Endothelial cell of umbilical vein (primary cell): Measurements from ENCODE around the gene NUAK1. TPM values are rescaled to one million over a fixed set of nuclear protein-coding genes. Genes with fewer than 3 reads are reported as not detected.

ENCODE experiments used
- BruUV-seq: library from RNA; stranded (reverse); fragments of 400-500 nt; replicated peaks from 2 replicates; lab custom pipeline; 2021; lab: Mats Ljungman, UMichigan
- CTCF ChIA-PET: fragments of 300-600, 350-600 bp; sonication (Branson Sonifier 250); formaldehyde crosslinking; loops from one replicate; lab custom pipeline; 2021; ENCODE audit warnings: antibody characterized with exemption, inconsistent platforms; lab: Charles Lee
- POLR2A ChIA-PET: fragments of 300-600, 350-600 bp; sonication (Branson Sonifier 250); formaldehyde crosslinking; loops from one replicate; lab custom pipeline; 2021; ENCODE audit warnings: antibody characterized with exemption, inconsistent platforms; lab: Charles Lee
- DNase-seq: peaks from one replicate; pipeline ENCODE4 v3.0.0-alpha.2; 2011; ENCODE audit warnings: low read depth, low spot score
- FAIRE-seq: peaks from 2 replicates; lab custom pipeline; 2011; peaks lifted over from hg19 to GRCh38; lab: Jason Lieb, UNC
- H2AFZ ChIP-seq: 2 replicates; pipeline ENCODE4 v1.6.0; 2012; ENCODE audit warnings: low read depth, low read length, control low read depth, inconsistent platforms
- H3K27ac ChIP-seq: 2 replicates; pipeline ENCODE4 v1.5.1; 2011; ENCODE audit warnings: low read depth, mild to moderate bottlenecking, control low read depth, low read length, moderate library complexity; ENCODE audit not compliant: insufficient read depth
- H3K27me3 ChIP-seq, 2 experiments: 2 replicates each; pipeline versions ENCODE4 v1.6.0 to v1.6.1; 2011; ENCODE audit warnings: low read length in 2 of 2, mixed read lengths in 1 of 2; ENCODE audit not compliant: control insufficient read depth in 2 of 2, insufficient read depth in 2 of 2
- H3K36me3 ChIP-seq, 2 experiments: 2 replicates in 1 of 2; 3 replicates in 1 of 2; pipeline ENCODE4 v1.5.1; 2011; ENCODE audit warnings: low read length in 2 of 2, mild to moderate bottlenecking in 1 of 2, moderate library complexity in 1 of 2; ENCODE audit not compliant: control insufficient read depth in 2 of 2, insufficient read depth in 2 of 2; ENCODE audit errors: extremely low read depth in 1 of 2
- H3K4me1 ChIP-seq: 3 replicates; pipeline ENCODE4 v1.5.1; 2011; ENCODE audit warnings: mild to moderate bottlenecking, low read length; ENCODE audit not compliant: control insufficient read depth, insufficient read depth; ENCODE audit errors: extremely low read depth
- H3K4me2 ChIP-seq: 2 replicates; pipeline ENCODE4 v1.6.1; 2011; ENCODE audit warnings: low read length, control low read depth, mixed read lengths; ENCODE audit not compliant: insufficient read depth
- H3K4me3 ChIP-seq, 3 experiments: fragments of 200-600 bp in 1 of 3; sonication (generic), shearing (Covaris generic) in 1 of 3; replicated peaks in 1 of 3; 2 replicates each; pipeline ENCODE4 v1.5.1; 2011 to 2016; ENCODE audit warnings: control low read depth in 3 of 3, low read length in 3 of 3, mild to moderate bottlenecking in 2 of 3, inconsistent platforms in 1 of 3, low read depth in 1 of 3, moderate library complexity in 1 of 3; ENCODE audit not compliant: insufficient read depth in 1 of 3
- H3K79me2 ChIP-seq: 2 replicates; pipeline ENCODE4 v1.6.0; 2012; ENCODE audit warnings: low read length, inconsistent platforms; ENCODE audit not compliant: control insufficient read depth, insufficient read depth
- H3K9ac ChIP-seq: replicated peaks from 2 replicates; pipeline ENCODE3; 2011; ENCODE audit warnings: low read length, control low read depth; ENCODE audit not compliant: insufficient read depth; ENCODE audit errors: extremely low read depth
- H3K9me1 ChIP-seq: replicated peaks from 3 replicates; pipeline ENCODE4 v1.6.0; 2011; ENCODE audit warnings: mild to moderate bottlenecking, low read length; ENCODE audit not compliant: control insufficient read depth, insufficient read depth; ENCODE audit errors: extremely low read depth
- H3K9me3 ChIP-seq: replicated peaks from 2 replicates; pipeline ENCODE4 v1.5.1; 2012; ENCODE audit warnings: low read length, inconsistent platforms; ENCODE audit not compliant: control insufficient read depth, insufficient read depth
- H4K20me1 ChIP-seq: replicated peaks from 2 replicates; pipeline ENCODE3; 2011; ENCODE audit warnings: mild to moderate bottlenecking, low read length; ENCODE audit not compliant: control insufficient read depth, insufficient read depth; ENCODE audit errors: extremely low read depth
- EZH2 ChIP-seq: IDR thresholded peaks from 2 replicates; pipeline ENCODE4 v1.6.1; 2012; ENCODE audit warnings: borderline replicate concordance, low read depth, mild to moderate bottlenecking, moderate library complexity, low read length, inconsistent platforms; ENCODE audit not compliant: severe bottlenecking
- FOS ChIP-seq: IDR thresholded peaks from 2 replicates; pipeline ENCODE4 v1.6.1; 2011; ENCODE audit warnings: mild to moderate bottlenecking, low read length, moderate library complexity, borderline replicate concordance; ENCODE audit not compliant: insufficient read depth
- GATA2 ChIP-seq: IDR thresholded peaks from 2 replicates; pipeline ENCODE4 v1.7.0; 2011; ENCODE audit warnings: low read depth, mild to moderate bottlenecking, moderate library complexity, mixed read lengths, low read length; ENCODE audit not compliant: insufficient read length, insufficient read depth
- JUN ChIP-seq: IDR thresholded peaks from 2 replicates; pipeline ENCODE4 v1.6.1; 2011; ENCODE audit warnings: borderline replicate concordance, low read depth; ENCODE audit not compliant: insufficient read length, insufficient read depth
- MYC ChIP-seq: IDR thresholded peaks from one replicate; pipeline ENCODE4 v1.6.1; 2011; ENCODE audit warnings: mild to moderate bottlenecking, low read depth, low read length
- POLR2A ChIP-seq: IDR thresholded peaks from 2 replicates; pipeline ENCODE4 v1.6.1; 2012; ENCODE audit warnings: low read depth, mild to moderate bottlenecking, control low read depth, low read length
- POLR2AphosphoS5 ChIP-seq: IDR thresholded peaks from 2 replicates; pipeline ENCODE4 v1.6.1; 2012; ENCODE audit warnings: low read depth, mild to moderate bottlenecking, control low read depth, low read length, moderate library complexity; ENCODE audit not compliant: insufficient read depth
- dilution Hi-C: fragments of 300-500 bp; cut with MboI; formaldehyde crosslinking; loops from one replicate; pipeline ENCODE4 v1.15.0; 2019; ENCODE audit warnings: low sequenced_read_pairs; ENCODE audit not compliant: extremely low pct_ligation_motif_present
- intact Hi-C: fragments of 100-400 bp; cut with micrococcal nuclease; formaldehyde crosslinking; loops from one replicate; pipeline ENCODE4 v1.10.0; 2022
- polyA plus RNA-seq, 4 experiments: library from polyadenylated mRNA; depleted of rRNA in 3 of 4; stranded (reverse) in 3 of 4; unstranded in 1 of 4; fragments of >200 nt; gene quantifications; 2 replicates each; pipeline versions ENCODE4 v1.2.1 to v1.2.3, GENCODE V29; 2011 to 2012; ENCODE audit warnings: missing spikeins in 1 of 4
- total RNA-seq: library from RNA; stranded (reverse); gene quantifications from 2 replicates; pipeline ENCODE4 v1.2.3, GENCODE V29; 2021
- TF ChIP-seq, protein P1 (sequence below), 2 donors: IDR thresholded peaks; 1 replicate in 1 of 2; 2 replicates in 1 of 2; pipeline ENCODE4 v1.5.1; 2011; ENCODE audit warnings: low read length in 2 of 2, mild to moderate bottlenecking in 2 of 2, moderate library complexity in 2 of 2, control low read depth in 1 of 2, inconsistent platforms in 1 of 2, low read depth in 1 of 2; ENCODE audit not compliant: insufficient read depth in 1 of 2; ENCODE audit errors: extremely low read depth in 1 of 2
- TF ChIP-seq, protein P2 (sequence below): IDR thresholded peaks from 2 replicates; pipeline ENCODE4 v1.6.1; 2011; ENCODE audit not compliant: insufficient read depth, insufficient read length

The NUAK1 gene
- total and polyA plus RNA-seq, 2 donors (not counting 3 experiments of a cell fraction or from before 2014, with no cell fraction given): 34.2 to 39.7 TPM

DNA sequence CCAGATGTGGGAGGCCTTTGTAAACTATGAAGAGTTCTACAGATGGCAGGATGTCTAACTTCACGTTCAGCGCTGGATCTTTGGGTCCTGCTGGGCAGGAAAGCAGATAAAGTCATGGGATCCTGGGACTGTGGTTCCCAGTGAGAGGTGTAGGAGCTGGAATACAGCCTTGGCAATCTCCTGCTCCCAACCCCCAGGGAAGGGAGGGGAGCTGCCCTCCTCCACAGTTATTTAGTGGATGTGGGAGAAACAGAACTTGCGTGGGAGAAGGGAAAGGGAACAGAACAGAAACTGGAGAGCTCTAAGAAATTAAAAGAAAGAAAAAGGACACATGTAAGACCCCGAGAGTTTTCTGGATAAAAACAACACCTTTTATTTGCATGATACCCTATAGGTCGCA lies 37.0 kb downstream of the NUAK1 start:
- H2AFZ ChIP-seq: no peak overlapping the region
- CTCF ChIA-PET: no interaction called here
- no TSS peak for BruUV-seq
- peaks cover 4% of the 10 kb centered on the region for H4K20me1 ChIP-seq
- no peaks in the 10 kb centered on the region for H3K9me3 ChIP-seq
- H3K27ac ChIP-seq: no peak overlapping the region
- no peaks in the 10 kb centered on the region for H3K79me2 ChIP-seq
- intact Hi-C loops: no loop called here
- H3K4me2 ChIP-seq: no peak overlapping the region
- no peaks in the 10 kb centered on the region for H3K9me1 ChIP-seq
- dilution Hi-C loops: no loop called here
- no peak overlapping the region for H3K4me3 ChIP-seq
- FAIRE-seq (no peak), DNase-seq (no peak)
- no peaks in the 10 kb centered on the region for H3K27me3 ChIP-seq
- TF ChIP-seq EZH2 (no peak), MYC (no peak), GATA2 (no peak), POLR2A (no peak), FOS (no peak), JUN (no peak), POLR2AphosphoS5 (no peak)
- TF ChIP-seq, protein P1, sequence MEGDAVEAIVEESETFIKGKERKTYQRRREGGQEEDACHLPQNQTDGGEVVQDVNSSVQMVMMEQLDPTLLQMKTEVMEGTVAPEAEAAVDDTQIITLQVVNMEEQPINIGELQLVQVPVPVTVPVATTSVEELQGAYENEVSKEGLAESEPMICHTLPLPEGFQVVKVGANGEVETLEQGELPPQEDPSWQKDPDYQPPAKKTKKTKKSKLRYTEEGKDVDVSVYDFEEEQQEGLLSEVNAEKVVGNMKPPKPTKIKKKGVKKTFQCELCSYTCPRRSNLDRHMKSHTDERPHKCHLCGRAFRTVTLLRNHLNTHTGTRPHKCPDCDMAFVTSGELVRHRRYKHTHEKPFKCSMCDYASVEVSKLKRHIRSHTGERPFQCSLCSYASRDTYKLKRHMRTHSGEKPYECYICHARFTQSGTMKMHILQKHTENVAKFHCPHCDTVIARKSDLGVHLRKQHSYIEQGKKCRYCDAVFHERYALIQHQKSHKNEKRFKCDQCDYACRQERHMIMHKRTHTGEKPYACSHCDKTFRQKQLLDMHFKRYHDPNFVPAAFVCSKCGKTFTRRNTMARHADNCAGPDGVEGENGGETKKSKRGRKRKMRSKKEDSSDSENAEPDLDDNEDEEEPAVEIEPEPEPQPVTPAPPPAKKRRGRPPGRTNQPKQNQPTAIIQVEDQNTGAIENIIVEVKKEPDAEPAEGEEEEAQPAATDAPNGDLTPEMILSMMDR (IDR thresholded peaks at IDR 0.05; ENCODE audit: extremely low read depth in 1 of 2, insufficient read depth in 1 of 2, low read depth in 1 of 2, low read length in 2 of 2): no peak
- TF ChIP-seq, protein P2, sequence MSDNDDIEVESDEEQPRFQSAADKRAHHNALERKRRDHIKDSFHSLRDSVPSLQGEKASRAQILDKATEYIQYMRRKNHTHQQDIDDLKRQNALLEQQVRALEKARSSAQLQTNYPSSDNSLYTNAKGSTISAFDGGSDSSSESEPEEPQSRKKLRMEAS: no peak
- H3K9ac ChIP-seq: no peak overlapping the region
- peaks cover 4 to 29% of the 10 kb centered on the region in 2 experiments for H3K36me3 ChIP-seq
- peaks cover 11% of the 10 kb centered on the region for H3K4me1 ChIP-seq
- POLR2A ChIA-PET: no interaction called here
